Measurements from ENCODE around the gene MSH3.
"Not testable (repeated sequence)": the region's sequence is repeated elsewhere in the genome, so short reads cannot be mapped to it uniquely, and the experiment has no call there.

The MSH3 gene

GRCh38 chr5:80759866-80760577 lies 105.6 kb downstream of the MSH3 start:
- DNase-seq, result no peak

GRCh38 chr5:80760680-80761079 lies 106.2 kb downstream of the MSH3 start:
- DNase-seq, result no peak

GRCh38 chr5:80761176-80761575 lies 106.7 kb downstream of the MSH3 start:
- DNase-seq, result no peak

GRCh38 chr5:80761966-80762365 lies 107.5 kb downstream of the MSH3 start:
- DNase-seq, result no peak

- DNase-seq, result no peak
Observed at GRCh38 chr5:80762573-80762972, 108.1 kb downstream of the MSH3 start.

GRCh38 chr5:80763211-80763610 lies 108.8 kb downstream of the MSH3 start:
- no peak for DNase-seq

GRCh38 chr5:80763873-80764647 lies 109.6 kb downstream of the MSH3 start:
- DNase-seq, result no peak

GRCh38 chr5:80764786-80765185 lies 110.3 kb downstream of the MSH3 start:
- DNase-seq, result no peak

GRCh38 chr5:80777347-80778287 lies 123.2 kb downstream of the MSH3 start:
- DNase-seq, result no peak

GRCh38 chr5:80780024-80780423 lies 125.6 kb downstream of the MSH3 start:
- DNase-seq, result no peak

GRCh38 chr5:80780761-80781285 lies 126.4 kb downstream of the MSH3 start:
- DNase-seq, result no peak

- DNase-seq, result no peak
Observed at GRCh38 chr5:80781356-80781755, 126.9 kb downstream of the MSH3 start.

GRCh38 chr5:80782626-80783025 lies 128.2 kb downstream of the MSH3 start:
- DNase-seq, result no peak

GRCh38 chr5:80783751-80784150 lies 129.3 kb downstream of the MSH3 start:
- DNase-seq, result not testable (repeated sequence)

- DNase-seq, result no peak
Observed at GRCh38 chr5:80784451-80784850, 130.0 kb downstream of the MSH3 start.

- not testable (repeated sequence) for DNase-seq
Observed at GRCh38 chr5:80789319-80790016, 135.0 kb downstream of the MSH3 start.

- DNase-seq, result no peak
Observed at GRCh38 chr5:80790698-80791097, 136.2 kb downstream of the MSH3 start.

GRCh38 chr5:80793354-80793753 lies 138.9 kb downstream of the MSH3 start:
- no peak for DNase-seq

- DNase-seq, result no peak
Observed at GRCh38 chr5:80796846-80797245, 142.4 kb downstream of the MSH3 start.

GRCh38 chr5:80797428-80798024 lies 143.1 kb downstream of the MSH3 start:
- no peak for DNase-seq

GRCh38 chr5:80798166-80798565 lies 143.7 kb downstream of the MSH3 start:
- DNase-seq, result no peak

GRCh38 chr5:80798633-80799032 lies 144.2 kb downstream of the MSH3 start:
- DNase-seq, result no peak
